HFFc6 (cell line): ENCODE results near the gene LRIT1. TPM values are rescaled to one million over a fixed set of nuclear protein-coding genes. Genes with fewer than 3 reads are reported as not detected.

Experiments
- DNase-seq: peaks from one replicate; pipeline ENCODE4 v3.0.0-alpha.2; 2018
- H3K27ac Mint-ChIP-seq: 2 replicates; pipeline ENCODE4 v1.8.0; 2020; ENCODE audit warnings: mild to moderate bottlenecking, mixed read lengths
- H3K27me3 Mint-ChIP-seq: 2 replicates; pipeline ENCODE4 v1.8.0; 2021; ENCODE audit warnings: mild to moderate bottlenecking, moderate library complexity, mixed read lengths; ENCODE audit not compliant: insufficient read depth
- H3K36me3 Mint-ChIP-seq: 2 replicates; pipeline ENCODE4 v1.8.0; 2021; ENCODE audit warnings: low read depth, mixed read lengths
- H3K4me1 Mint-ChIP-seq: 2 replicates; pipeline ENCODE4 v1.8.0; 2020; ENCODE audit warnings: low read depth, mixed read lengths
- H3K4me3 Mint-ChIP-seq: 2 replicates; pipeline ENCODE4 v1.8.0; 2020; ENCODE audit warnings: mild to moderate bottlenecking, moderate library complexity, mixed read lengths
- H3K9me3 Mint-ChIP-seq: 2 replicates; pipeline ENCODE4 v1.8.0; 2020; ENCODE audit warnings: mild to moderate bottlenecking, mixed read lengths
- CTCF ChIP-seq: fragments of 200-600 bp; sonication (generic); IDR thresholded peaks from 2 replicates; pipeline ENCODE4 v1.5.0; 2021; ENCODE audit warnings: antibody characterized with exemption, mild to moderate bottlenecking
- total RNA-seq, 6 experiments: library from RNA; stranded (reverse); fragmentation: NEBNext Ultra II Directional; extraction: Animal tissue kit (Norgen Biotek cat#: 25700); gene quantifications; 2 replicates in 1 of 6; 3 replicates in 5 of 6; pipeline ENCODE4 v1.2.3, GENCODE V29; 2021

The LRIT1 gene
- total RNA-seq, 6 experiments from 2014 or later, result not detected

GRCh38 chr10:84270708-84271107, 29.4 kb upstream of the LRIT1 start:
- peaks cover 26% of the 10 kb centered on the region for H3K4me1 Mint-ChIP-seq
- no peaks in the 10 kb centered on the region for H3K36me3 Mint-ChIP-seq
- DNase-seq, result no peak
- no peaks in the 10 kb centered on the region for H3K9me3 Mint-ChIP-seq
- no peaks in the 10 kb centered on the region for H3K27me3 Mint-ChIP-seq
- H3K4me3 Mint-ChIP-seq, result no peak overlapping the region
- no peak overlapping the region for H3K27ac Mint-ChIP-seq
- no peak for TF ChIP-seq CTCF

GRCh38 chr10:84269773-84270172, 28.4 kb upstream of the LRIT1 start:
- H3K9me3 Mint-ChIP-seq, result no peaks in the 10 kb centered on the region
- H3K36me3 Mint-ChIP-seq, result no peaks in the 10 kb centered on the region
- H3K27ac Mint-ChIP-seq, result peak overlapping the region; percentile 39
- H3K4me3 Mint-ChIP-seq, result no peak overlapping the region
- peak; percentile 75 for DNase-seq
- no peak for TF ChIP-seq CTCF
- no peaks in the 10 kb centered on the region for H3K27me3 Mint-ChIP-seq
- H3K4me1 Mint-ChIP-seq, result peaks cover 27% of the 10 kb centered on the region

- Mint-ChIP-seq H3K4me1 (peaks cover 33% of the 10 kb centered on the region), H3K27ac (no peak overlapping the region), H3K4me3 (no peak overlapping the region), H3K36me3 (no peaks in the 10 kb centered on the region), H3K9me3 (no peaks in the 10 kb centered on the region), H3K27me3 (peaks cover 2% of the 10 kb centered on the region; the same call in 1 of the 2 replicates)
- no peak for DNase-seq
- TF ChIP-seq CTCF, result no peak
These were observed 27.8 kb upstream of the LRIT1 start for GRCh38 chr10:84269162-84269561.

- no peaks in the 10 kb centered on the region for H3K9me3 Mint-ChIP-seq
- H3K4me3 Mint-ChIP-seq, result no peak overlapping the region
- H3K27ac Mint-ChIP-seq, result no peak overlapping the region
- H3K36me3 Mint-ChIP-seq, result no peaks in the 10 kb centered on the region
- H3K4me1 Mint-ChIP-seq, result peaks cover 33% of the 10 kb centered on the region
- TF ChIP-seq CTCF, result peak; percentile 87
- peaks cover 2% of the 10 kb centered on the region for H3K27me3 Mint-ChIP-seq
- peak; percentile 46 for DNase-seq
These were observed 26.3 kb upstream of the LRIT1 start for GRCh38 chr10:84267503-84268126.

GRCh38 chr10:84265418-84265817, 24.1 kb upstream of the LRIT1 start:
- no peak for TF ChIP-seq CTCF
- Mint-ChIP-seq H3K27me3 (peaks cover 14% of the 10 kb centered on the region), H3K27ac (no peak overlapping the region), H3K9me3 (no peaks in the 10 kb centered on the region), H3K4me1 (peaks cover 30% of the 10 kb centered on the region), H3K36me3 (no peaks in the 10 kb centered on the region), H3K4me3 (no peak overlapping the region)
- no peak for DNase-seq
